Activated CD4-positive, alpha-beta T cell treated with anti-CD3 and anti-CD28 coated beads, Interleukin-2, amount 50 U/mL, for 1 hour (primary cell): Measurements from ENCODE around the gene PRSS8.
"Not testable (repeated sequence)": the region's sequence is repeated elsewhere in the genome, so short reads cannot be mapped to it uniquely, and the experiment has no call there.

Experiments
- DNase-seq: peaks from one replicate; pipeline ENCODE4 v3.0.0-alpha.2; 2020

The PRSS8 gene

GRCh38 chr16:31135535-31136286, at the start of gene PRSS8:
Gene PRSS8 (minus strand): TSS chr16:31135727. CDS start chr16:31135498, 229 bp downstream.
- DNase-seq: no peak

GRCh38 chr16:31184888-31185287, 49.4 kb upstream of the PRSS8 start:
- no peak for DNase-seq

GRCh38 chr16:31183432-31184428, 48.2 kb upstream of the PRSS8 start:
- no peak for DNase-seq

- DNase-seq: no peak
Observed at GRCh38 chr16:31182391-31182790, 46.9 kb upstream of the PRSS8 start.

- DNase-seq: no peak
Observed at GRCh38 chr16:31181102-31181830, 45.7 kb upstream of the PRSS8 start.

- DNase-seq: peak; percentile 91
Observed at GRCh38 chr16:31179747-31180459, 44.4 kb upstream of the PRSS8 start, which contains the start of gene FUS. Gene FUS (plus strand): TSS chr16:31180139. CDS start chr16:31180215, 76 bp downstream.

- no peak for DNase-seq
Observed at GRCh38 chr16:31179219-31179746, 43.8 kb upstream of the PRSS8 start.

GRCh38 chr16:31177136-31177535, 41.6 kb upstream of the PRSS8 start:
- DNase-seq: peak; percentile 45

- DNase-seq: not testable (repeated sequence)
Observed at GRCh38 chr16:31170048-31170447, 34.5 kb upstream of the PRSS8 start.

- DNase-seq: no peak
Observed at GRCh38 chr16:31168848-31169247, 33.3 kb upstream of the PRSS8 start.

- DNase-seq: no peak
Observed at GRCh38 chr16:31167315-31167714, 31.8 kb upstream of the PRSS8 start.

GRCh38 chr16:31157136-31157535, 21.6 kb upstream of the PRSS8 start:
- no peak for DNase-seq

- DNase-seq: not testable (repeated sequence)
Observed at GRCh38 chr16:31150976-31151375, 15.4 kb upstream of the PRSS8 start.

GRCh38 chr16:31149894-31150890, 14.7 kb upstream of the PRSS8 start, which contains the start of gene PRSS36:
Gene PRSS36 (minus strand): TSS chr16:31150066. CDS start chr16:31150035, 31 bp downstream.
- DNase-seq: no peak

GRCh38 chr16:31149332-31149731, 13.8 kb upstream of the PRSS8 start:
- DNase-seq: no peak

GRCh38 chr16:31148896-31149295, 13.4 kb upstream of the PRSS8 start:
- DNase-seq: no peak

- no peak for DNase-seq
Observed at GRCh38 chr16:31148281-31148728, 12.8 kb upstream of the PRSS8 start.

GRCh38 chr16:31147574-31147973, 12.0 kb upstream of the PRSS8 start:
- no peak for DNase-seq

GRCh38 chr16:31145398-31145990, 10.0 kb upstream of the PRSS8 start:
- no peak for DNase-seq

- not testable (repeated sequence) for DNase-seq
Observed at GRCh38 chr16:31144418-31144817, 8.9 kb upstream of the PRSS8 start.
